Fibroblast of skin of right biceps (primary cell): ENCODE results near the gene EHD1.

ENCODE experiments used
- DNase-seq: peaks from one replicate; pipeline ENCODE4 v3.0.0-alpha.2; 2013

The EHD1 gene

DNA sequence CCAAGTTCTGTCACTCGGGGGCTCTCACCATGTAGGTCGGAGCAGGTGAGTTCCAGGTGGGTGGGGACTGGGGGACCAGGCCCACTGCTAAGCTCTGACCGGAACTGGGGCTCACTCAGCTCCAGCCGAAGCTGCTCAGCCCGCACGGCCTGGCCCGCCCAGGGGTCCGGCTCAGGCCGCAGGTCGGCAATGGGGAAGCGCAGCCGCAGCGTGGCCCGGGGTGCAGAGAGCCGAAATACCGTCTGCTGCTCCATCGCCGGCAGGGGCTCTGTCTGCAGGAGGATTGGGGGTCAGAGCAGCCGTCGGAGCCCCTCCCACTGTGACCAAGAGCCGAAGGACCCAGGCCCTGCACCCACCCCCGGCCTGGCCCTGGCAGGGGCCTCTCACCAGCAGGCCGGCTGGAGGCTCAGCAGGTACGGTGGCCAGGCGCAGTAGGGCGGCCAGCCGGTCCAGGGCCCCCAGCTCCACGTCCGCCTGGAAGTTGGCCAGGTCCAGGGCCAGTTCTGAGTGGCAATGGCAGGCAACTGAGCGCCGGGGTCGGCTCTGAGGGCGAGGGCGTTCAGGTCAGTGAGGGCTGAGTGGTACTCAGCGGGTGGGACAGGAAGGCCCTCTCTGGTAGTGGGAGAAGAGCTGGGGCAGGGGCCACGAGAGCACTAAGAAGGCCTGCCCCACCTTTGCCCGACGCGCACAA is 31.4 kb upstream of the EHD1 start:
- no peak for DNase-seq

DNA sequence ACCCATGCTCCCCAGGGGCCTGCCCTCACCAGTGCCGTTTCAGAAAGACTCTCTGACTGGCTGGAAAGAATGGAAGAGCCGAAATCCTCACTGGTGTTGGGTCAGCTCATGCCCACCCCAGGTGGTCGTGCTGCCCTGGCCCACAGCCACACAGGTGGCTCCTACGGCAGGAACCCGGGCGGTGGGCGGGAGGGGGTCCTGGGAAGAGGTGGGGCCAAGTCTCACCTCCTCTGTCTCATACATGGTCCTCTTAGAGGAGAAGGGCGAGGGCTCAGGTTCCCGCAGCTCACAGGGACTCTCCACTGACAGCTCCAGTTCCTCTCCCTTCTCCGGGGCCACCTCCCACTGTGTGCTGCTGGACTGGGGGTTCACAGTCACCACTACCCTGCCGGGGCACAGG is 30.3 kb upstream of the EHD1 start:
- no peak for DNase-seq

DNA sequence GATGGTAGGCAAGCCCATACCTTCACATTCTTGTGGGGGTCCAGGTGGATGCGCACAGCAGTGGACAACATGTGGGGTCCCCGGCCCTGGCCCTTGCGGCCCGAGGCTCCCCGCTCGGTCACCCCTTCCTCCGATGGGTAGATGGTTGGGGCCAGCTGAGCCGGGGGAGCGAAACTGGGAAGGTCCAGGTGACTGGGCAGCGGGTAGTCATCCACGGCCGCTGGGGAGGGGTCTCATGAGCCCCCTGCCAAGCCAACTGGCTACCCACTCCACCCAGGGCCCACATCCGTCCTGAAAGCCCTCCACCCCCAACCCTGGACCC is 27.9 kb upstream of the EHD1 start:
- DNase-seq, result no peak

DNA sequence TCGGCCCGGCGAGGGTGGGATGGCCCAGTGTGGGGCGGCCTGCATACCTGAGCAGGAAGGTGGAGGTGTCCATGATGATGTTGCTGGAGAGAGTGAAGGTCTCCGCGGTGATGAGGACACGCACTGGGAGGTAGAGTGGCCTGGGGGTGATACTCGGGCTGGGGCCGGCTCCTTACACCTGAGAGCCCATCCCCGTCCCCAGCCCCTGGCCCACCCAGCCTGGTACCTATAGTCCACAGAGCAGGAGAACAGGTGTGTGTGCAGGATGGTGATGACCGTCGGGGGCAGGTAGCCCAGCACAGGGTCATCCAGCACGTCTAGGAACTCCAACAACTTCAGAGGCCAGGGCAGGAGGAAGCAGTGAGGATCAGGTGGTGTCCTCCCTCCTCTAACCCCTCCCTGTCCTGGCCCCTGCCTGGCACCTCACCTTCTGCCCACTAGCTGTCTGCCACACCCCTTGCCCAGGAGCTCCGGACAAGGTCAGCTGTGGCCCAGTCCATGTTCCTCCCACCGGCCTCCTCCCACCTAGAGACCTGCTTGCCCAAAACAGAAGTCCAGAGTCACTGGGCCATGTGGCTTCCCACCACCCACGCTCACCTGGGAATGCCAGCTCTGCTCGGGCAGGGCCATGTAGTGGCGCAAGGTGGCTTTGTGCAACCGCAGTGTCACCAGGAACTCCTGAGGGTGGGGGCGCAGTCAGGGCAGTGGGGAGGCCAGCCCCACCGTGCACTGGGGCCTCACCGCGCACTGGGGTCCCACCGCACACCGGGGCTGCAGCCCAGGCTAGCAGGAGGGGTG is 27.3 kb upstream of the EHD1 start:
- no peak for DNase-seq

DNA sequence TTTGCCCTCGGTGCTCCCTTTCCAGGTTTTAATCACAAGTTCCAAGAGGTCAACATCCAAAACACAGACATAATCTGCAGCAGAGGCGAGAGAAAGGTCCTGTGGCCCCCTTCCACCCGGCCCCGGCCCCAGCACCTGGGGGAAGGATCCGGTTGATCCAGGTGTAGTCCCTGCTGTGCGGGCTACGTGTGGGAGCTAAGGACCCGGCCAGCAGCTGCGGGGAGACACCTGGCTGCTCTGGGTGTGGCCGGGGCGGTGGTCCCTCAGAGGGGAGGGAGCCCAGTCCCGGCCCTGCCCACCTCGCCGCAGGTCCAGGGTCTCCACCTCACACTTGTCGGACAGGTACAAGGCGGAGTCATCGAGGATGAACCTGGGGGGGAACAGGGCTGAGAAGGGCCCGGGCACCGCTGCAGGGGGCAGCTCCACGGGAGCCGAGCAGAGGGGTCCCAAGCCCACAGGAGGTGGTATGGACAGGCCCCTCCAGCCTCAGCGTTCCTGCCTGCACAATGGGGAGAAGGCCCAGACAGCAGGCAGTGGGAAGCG is 24.9 kb upstream of the EHD1 start:
- DNase-seq, result no peak

DNA sequence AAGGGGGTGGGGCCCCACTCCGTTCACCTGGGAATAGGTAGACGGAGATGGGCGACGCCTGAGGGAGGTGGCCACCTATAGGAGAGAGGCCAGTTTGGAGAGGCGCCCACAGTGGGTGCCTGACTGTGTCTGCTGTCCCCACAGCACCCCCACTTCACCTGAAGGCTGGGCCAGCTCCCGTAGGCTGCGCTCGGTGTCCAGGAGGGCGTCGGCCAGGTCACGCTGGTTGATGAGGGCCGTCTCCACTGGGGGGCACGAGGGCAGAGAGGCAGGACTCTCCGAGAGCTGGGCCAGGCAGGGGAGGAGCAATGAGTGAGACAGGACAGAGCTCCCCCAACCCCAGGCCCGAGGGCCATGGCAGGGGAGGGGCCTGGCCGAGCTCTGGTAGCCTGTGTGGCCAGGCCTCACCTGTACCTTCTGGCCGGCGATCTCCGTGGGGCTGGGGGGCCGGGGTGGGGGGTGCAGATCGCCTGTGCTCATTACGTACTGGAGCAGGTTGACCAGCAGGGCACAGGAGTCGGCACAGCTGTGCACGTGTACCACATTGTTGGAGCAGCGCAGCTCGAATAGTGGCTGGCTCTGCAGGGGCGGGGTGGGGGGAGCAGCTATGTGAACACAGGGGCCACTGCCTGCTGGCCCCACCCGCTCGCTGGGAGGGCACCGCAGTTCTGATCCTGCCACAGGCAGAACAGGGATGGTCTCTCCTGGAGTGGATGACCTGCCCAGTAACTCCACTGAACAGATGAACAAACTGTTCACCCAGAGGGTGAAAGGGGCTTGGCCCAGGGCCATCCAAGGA is 23.9 kb upstream of the EHD1 start:
- no peak for DNase-seq

DNA sequence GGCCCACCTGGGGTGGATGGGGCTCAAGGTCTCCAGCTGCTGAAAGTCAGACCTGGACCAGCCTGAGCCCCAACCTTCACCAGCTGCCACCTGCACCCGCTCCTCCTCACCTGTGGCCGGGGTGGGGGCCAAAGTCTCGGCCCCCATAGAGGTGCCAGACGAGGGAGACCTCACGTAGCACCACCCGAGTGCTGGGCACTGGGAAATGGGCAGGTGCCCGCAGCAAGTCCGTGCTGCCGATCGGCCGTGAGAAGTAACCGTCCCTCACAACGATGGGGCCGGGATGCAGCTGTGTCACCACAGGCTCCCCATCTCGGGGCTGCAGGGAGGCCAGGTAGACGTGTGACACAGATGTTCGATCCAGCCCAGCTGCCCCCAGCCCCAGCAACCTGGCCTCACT is 22.4 kb upstream of the EHD1 start:
- no peak for DNase-seq

DNA sequence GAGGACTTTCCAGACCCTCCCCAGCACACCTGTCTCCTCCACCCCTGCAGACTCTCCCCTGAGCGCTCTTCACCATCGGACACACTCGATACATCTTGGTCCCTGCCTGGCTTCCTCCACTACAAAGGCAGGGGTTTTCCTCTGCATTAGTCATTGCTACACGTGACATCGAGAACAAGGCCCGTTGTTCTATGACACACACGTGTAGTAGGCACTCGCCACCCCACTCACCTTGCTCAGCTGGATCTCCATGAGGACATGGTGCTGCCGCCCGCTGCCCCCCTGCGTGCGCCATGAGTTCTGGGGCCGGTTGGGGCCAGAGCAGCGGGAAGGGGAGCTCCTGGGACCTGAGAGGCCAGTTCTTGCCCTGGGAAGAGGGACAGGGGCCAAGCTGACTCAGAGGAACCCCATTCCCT is 21.9 kb upstream of the EHD1 start:
- DNase-seq, result no peak

DNA sequence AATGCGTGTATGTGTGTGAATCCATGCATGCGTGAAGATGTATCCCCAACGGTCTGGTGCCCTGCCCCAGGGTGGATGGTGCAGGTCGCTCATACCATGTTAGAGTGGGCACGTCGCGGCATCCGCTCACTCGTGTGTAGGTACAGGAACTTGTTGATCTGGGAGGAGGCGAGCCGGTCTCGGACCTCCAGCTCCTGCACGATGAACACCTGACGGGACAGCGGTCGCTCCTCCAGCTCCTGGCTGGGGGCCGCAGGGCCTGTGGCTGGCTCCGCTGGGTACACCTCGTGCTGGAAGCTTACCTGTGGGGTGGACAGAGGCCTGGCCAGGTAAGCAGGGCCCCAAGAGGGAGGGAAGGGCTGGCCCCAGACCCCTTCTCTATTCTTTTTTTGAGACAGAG is 20.1 kb upstream of the EHD1 start:
- DNase-seq, result no peak

DNA sequence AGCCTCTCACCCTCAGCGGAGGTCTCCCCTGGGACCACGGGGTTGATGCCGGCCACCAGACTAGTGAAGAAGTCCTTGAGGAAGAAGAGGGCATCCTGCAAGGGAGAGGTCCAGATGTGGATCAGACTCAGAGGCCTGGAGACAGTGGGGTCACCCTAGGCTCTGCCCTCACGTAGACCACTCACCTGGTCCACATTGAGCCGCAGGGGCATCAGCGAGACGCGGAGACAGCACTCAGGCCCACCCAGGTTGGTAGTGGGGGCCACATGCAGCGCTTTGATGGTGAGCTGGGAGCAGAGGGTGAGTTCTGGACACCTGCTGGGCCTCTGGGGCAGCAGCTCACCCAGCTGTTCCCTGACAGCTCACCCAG is 19.6 kb upstream of the EHD1 start:
- DNase-seq, result no peak

DNA sequence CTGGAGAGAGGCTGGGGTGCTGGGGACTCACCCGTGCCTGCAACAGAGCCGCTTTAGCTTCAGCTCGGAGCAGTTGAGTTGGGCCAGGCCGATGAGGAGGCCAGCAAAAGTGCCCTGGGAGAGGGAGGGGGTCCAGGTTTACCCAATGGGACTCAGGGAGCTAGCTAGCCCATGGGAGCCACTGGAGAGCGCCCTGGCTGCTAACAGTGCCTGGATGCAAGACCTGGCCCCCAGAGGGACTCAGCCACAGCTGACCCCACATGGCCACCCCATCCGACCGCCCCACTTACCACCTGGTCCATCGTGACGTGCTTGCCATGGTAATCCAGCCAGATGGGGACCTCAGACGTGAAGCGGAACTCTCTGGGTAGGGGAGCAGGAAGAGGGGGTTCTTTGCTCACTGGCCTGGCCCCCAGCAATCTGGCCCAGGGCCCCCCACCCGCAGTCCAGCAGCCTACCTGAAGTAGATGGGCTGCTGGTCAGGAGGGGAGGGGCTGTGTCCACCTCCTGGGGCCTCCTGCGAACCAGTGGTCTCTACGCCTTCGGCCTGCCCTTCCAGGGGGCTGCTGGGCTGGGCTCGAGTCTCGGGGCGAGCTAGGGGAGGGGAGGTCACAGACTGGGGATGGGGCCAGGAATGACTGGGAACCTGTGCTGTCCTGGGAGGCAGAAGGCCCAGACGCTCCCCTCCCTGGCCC is 19.1 kb upstream of the EHD1 start:
- DNase-seq, result no peak

DNA sequence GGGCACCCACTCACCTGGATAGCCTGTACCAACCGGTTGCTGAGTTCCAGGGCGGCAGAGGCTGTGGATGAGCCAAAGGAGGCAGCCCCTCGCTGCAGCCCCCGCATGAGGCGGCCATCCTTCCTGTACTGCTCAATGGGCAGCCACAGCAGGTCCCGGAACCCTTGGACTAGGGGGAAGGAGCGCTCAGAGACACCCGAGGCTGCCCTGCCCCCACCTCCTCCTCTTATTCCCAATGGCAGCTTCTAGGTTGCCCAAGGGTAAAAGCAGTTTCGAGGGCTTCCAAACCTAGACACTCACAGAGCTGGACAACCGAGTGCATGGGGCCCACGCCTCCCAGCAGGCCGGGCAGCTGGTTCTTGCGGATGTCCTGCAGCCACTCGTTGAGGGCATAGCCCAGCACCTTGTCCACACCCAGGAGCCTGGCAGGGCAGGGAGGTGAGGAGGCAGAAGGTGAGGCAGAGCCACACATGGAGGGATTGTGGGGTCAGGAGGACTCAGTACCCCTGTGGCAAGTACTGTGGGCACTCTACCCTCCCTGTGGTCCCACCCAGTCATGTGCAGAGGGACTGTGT is 18.1 kb upstream of the EHD1 start:
- no peak for DNase-seq

DNA sequence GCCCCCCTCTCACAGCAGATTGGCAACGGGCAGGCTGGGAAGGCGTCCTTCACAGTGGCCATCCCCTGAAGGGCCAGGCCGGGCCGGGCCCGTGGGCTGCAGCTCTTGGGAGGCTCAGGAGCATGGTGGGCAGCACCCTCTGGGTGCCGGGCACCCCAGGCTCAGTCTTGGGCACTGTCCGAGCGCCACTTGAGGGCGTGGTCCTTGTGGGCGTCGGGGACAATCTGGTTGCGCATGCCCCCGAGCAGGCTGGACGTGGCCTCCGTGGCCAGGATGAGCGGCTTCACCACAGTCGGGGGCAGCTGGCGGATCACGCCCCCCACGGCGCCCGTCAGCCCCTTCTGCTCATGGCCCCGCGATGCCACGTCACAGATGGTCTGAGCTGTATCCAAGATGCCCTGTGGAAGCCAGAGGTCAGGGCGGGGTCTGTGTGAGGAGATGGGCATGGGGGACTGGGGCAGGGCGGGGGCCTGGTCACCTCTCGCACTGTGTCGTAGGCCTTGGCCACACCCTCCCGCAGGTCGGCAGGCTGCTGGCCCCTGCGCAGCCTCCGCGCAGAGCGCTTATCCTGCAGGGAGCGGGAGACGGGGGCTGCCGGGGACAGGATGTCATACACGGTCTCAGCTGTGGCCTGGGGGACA is 16.5 kb upstream of the EHD1 start:
- no peak for DNase-seq

DNA sequence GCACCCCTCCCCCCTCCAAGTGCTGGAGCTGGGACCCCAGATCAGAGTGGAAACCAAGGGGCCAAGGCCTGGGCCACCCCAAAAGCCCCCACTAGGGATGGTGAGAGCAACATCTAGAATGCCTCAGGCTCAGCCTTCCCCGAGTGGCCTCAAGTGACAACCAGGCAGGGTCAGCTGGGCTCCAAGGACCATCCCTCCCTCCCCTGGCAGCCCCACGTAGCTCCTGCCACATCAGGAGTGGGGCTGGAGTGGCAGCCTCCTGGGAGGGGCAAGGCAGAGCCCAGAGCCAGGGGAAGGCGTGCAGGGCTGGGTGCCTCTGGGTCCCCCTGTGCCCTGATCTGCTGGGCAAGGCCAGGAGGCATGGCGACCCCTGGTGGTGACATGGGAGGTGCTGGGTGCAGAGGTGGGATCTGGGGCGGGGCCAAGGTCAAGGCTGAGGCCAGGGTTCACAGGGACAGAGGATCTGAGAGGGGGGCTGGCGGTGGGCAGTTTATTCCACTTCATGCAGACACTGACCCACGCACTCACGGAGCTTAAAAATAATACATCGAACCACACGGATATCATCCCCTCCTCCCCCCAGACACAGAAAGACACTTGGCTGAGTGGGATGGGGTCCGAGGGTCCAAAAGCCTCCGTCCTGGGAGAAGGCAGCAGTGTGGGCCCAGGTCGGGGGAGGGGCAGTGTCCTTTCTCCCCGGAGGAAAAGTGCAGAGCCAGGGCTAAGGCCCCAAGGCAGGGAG is 15.8 kb upstream of the EHD1 start:
- DNase-seq, result peak; percentile 66

DNA sequence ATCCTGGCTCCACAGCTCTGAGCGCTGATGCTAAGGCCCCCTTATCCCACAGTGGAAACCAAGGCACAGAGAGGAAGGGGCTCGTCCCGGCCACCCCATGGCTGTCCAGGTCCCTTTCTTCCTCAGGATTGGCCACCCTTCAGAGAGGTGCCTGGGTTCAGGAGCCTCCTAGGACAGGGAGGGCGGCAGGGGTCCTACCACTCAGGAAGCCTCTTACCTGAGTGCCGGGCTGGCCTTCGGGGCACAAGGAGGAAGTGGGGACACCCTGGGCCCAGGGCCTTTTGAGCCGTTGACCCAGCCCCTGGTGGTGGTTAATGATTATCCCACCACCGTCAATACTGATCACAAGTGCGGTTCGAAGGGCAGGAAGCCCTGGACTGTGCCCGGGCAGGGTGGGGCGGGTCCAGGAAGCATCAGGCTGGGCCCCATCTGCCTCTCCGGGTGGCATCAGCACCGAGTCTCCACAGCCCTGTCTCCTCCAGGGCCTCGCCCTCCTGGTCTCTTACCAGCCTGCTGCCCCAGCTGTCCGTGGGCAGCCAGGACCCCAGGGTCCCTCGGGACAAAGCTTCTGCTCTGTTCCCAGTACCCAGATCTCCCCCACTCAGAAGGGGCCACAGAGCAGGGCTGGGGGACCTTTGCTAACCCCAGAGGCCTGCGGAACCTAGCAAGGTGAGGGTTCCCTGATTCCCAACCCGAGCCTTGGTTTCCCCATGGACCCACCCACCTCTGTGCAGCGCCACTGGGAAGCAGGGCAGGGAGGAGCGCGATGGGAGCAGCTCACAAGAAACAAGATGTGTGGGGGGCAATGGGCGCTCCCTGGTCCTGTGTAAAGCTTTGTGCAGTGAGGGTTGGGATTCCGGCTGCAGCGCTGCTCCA is 15.0 kb upstream of the EHD1 start:
- DNase-seq, result no peak

DNA sequence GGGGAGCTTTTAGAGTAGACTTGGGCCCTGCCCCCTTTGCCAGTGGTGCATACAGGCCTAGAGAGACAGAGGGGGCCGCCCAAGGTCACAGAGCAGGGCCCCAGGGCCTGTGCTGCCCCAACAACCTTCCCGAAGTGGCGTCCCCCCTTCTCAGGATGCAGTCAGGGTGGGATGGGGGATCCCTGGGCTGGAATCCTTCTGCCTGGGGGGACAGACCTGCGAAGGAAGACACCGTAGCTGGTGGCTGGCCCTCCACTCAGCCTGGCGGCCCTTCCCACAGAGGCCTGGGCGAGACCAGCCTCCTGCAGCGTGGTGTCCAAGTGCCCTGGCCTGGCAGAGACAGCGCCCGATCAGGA is 14.4 kb upstream of the EHD1 start:
- DNase-seq, result no peak

DNA sequence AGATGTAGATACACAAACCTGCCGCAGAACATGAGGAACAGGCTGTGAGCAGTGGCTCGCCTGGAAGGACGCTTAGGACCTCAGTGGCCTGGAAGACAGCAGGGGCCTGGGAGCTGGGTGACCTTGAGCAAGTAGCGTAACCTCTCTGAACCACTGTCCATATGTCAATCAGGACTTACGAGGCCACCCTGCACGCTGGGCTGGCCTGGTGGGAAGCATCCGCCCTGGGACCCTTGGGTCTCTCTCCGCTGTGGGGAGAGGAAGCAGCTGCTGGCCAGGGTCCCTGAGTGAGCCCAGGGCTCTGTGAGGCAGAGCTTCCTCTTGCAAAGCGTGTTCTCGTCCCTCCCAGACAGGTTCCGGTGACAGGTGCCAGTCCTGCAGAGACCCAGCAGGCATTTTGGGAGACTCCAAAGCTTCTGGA is 14.0 kb upstream of the EHD1 start:
- no peak for DNase-seq

DNA sequence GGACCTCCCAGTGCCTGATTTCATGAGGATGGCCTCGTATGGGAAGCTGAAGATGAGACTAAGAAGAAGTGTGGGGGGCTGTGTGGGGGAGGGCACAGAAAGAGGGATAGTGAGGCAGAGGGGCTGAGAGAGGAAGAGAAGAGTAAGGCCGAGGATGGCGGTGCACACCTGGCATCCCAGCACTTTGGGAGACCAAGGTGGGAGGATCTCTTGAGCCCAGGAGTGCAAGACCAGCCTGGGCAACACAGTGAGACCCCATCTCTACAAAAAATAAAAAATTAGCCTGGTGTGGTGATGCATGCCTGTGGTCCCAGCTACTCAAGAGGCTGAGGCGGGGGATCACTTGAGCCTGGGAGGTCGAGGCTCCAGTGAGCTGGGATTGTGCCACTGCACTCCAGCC is 13.5 kb upstream of the EHD1 start:
- DNase-seq, result no peak

DNA sequence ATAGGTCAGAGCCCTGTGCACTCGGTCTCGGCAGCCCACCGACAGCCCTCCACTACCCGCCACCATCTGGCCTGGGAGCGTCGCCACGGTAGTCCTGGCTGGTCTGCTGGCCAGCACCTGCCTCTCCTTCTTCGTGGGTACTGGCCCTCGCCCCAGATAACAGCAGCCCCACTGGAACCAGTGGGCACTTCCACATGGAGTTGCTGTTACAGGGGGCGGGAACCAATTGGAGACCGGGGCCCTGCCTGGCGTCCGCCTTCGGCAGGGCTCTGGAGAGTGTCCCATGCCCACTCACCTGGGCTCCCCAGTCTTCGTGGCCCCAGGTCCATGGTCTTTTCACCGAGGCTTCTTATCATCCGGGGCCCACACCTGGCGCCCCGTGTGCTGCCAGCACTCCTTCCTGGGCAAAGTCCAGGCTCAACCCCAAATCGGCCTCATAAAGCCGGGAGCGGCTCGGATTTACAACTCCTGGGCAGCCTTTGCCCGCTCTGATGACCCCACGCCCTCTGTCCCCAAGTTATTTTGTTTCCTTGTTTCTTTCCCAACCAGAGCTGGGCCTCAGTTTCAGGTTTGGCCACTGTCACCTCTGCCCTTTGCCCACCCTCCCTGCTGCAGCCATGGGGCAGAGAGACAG is 12.9 kb upstream of the EHD1 start:
- no peak for DNase-seq

DNA sequence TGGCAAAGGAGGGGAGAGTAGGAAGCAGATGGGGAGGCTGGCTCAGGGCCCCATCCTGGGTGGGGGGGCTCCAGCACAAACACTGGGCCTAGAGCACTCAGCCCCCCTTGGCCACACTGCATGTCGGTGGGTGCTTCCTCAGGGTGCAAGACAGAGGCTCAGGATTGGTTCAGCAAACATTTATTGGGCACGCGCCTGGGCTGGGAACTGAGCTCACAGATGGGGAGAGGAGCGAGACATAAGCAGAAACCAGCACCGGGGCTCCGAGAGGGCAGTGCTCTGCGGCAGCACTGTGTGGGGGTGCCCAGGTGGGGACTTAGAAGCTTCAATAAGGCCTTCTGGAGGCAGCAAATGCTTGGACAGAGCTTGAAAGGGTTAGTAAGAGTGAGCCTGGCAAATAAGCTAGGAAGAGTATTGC is 12.1 kb upstream of the EHD1 start:
- DNase-seq, result no peak
